Muscle of back (tissue), 10 donors: ENCODE measurements around the gene TMEM26. TPM values are rescaled to one million over a fixed set of nuclear protein-coding genes. Genes with fewer than 3 reads are reported as not detected.

Source experiments
- polyA plus RNA-seq, 10 donors: library from polyadenylated mRNA; unstranded; fragments of 120-200 nt; gene quantifications; one replicate each; pipeline ENCODE4 v1.2.1, GENCODE V29; 2013; ENCODE audit not compliant: insufficient read length in 10 of 10

TMEM26 gene
- polyA plus RNA-seq, 10 donors = 8.3 to 16.9 (median 11.7) TPM

Other genes starting within 250 kb of the TMEM26 start
- 1 to 10 TPM in 1 of 10 donors, under 1 TPM in 7, not detected in 2; 0.20 to 1.5 (median 0.50) TPM for gene CABCOCO1, start 209.5 kb upstream of the TMEM26 start, polyA plus RNA-seq